ENCODE results near the gene GTF2H1. TPM values are rescaled to one million over a fixed set of nuclear protein-coding genes. Genes with fewer than 3 reads are reported as not detected.

Gene GTF2H1
- total and polyA plus RNA-seq, 9 of the 15 experiments (the other 6 are each of a cell fraction or from before 2014, with no cell fraction given) = 56.9 to 126 (median 92.1) TPM

- TF ChIP-seq ARID1B (IDR thresholded peaks at IDR 0.05) (peak; percentile 55; the same call in 1 of the 2 replicates), KAT2B (IDR thresholded peaks at IDR 0.05; ENCODE audit: low read depth, low read length) (no peak), ZNF407 (IDR thresholded peaks at IDR 0.05; ENCODE audit: low read depth) (no peak), MTF1 (CRISPR knock-in tag; IDR thresholded peaks at IDR 0.05; ENCODE audit: borderline replicate concordance) (no peak), ZFP91 (CRISPR knock-in tag; IDR thresholded peaks at IDR 0.05) (no peak), HCFC1 (IDR thresholded peaks at IDR 0.05; ENCODE audit: low read depth, low read length) (peak; percentile 71), E2F6 (IDR thresholded peaks at IDR 0.05; ENCODE audit: borderline replicate concordance in 1 of 2, extremely low read depth in 1 of 2, insufficient read depth in 1 of 2, insufficient read length in 1 of 2, low read depth in 1 of 2, low read length in 1 of 2, poor library complexity in 1 of 2, severe bottlenecking in 1 of 2) (peak; percentile 96 to 99), PATZ1 (CRISPR knock-in tag; IDR thresholded peaks at IDR 0.05; ENCODE audit: borderline replicate concordance) (0 out of 2 replicates have a peak, but pooled peaks have one; percentile 9), ZNF408 (CRISPR knock-in tag; IDR thresholded peaks at IDR 0.05; ENCODE audit: low read depth) (no peak), HDAC8 (tag; IDR thresholded peaks at IDR 0.05) (peak; percentile 77), JUN (IDR thresholded peaks at IDR 0.05; ENCODE audit: borderline replicate concordance, low read depth, low read length) (peak; percentile 82), JUN (CRISPR knock-in tag; IDR thresholded peaks at IDR 0.05; ENCODE audit: borderline replicate concordance) (peak; percentile 93; the same call in 1 of the 2 replicates)
Measured at GRCh38 chr11:18321969-18322711, at the start of gene GTF2H1, which contains the start of gene HPS5 (continued).

Measured in K562 (cell line).